Measurements from ENCODE around the gene PTPRE.

PTPRE gene

DNA sequence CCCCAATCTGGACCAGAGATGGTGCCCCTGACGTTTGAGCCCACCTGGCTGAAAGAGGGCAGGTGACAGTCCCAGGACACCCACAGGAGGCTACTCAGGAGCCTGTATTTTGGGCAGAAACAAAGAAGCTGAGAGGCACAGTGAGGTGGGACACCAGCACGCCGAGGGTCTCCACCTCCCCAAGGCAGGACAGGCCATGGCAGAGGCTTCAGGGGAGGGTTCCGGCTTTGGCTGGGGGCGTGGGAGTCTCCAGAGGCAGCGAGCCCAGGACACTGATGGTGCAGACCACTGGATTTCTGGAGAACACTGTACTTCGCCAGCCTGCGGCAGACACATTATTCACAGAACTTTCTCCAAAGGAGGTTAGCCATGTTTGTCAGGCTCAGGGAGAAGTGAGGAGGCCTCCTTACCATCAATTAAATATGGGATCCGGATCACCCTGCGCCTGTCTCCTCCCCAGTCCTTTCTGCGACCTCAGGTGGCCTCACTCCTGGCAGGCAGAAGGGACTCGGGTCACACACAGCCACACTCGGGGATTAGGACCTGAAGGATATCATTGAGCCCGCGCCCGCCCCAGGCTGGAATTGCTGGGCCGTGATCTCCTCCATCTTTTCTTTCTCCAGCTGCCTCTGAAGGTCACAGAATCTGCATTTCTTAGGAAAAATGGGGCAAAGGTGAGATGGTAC lies 121.1 kb downstream of the PTPRE start:
- no peak for DNase-seq (ENCODE audit: low spot score)

DNA sequence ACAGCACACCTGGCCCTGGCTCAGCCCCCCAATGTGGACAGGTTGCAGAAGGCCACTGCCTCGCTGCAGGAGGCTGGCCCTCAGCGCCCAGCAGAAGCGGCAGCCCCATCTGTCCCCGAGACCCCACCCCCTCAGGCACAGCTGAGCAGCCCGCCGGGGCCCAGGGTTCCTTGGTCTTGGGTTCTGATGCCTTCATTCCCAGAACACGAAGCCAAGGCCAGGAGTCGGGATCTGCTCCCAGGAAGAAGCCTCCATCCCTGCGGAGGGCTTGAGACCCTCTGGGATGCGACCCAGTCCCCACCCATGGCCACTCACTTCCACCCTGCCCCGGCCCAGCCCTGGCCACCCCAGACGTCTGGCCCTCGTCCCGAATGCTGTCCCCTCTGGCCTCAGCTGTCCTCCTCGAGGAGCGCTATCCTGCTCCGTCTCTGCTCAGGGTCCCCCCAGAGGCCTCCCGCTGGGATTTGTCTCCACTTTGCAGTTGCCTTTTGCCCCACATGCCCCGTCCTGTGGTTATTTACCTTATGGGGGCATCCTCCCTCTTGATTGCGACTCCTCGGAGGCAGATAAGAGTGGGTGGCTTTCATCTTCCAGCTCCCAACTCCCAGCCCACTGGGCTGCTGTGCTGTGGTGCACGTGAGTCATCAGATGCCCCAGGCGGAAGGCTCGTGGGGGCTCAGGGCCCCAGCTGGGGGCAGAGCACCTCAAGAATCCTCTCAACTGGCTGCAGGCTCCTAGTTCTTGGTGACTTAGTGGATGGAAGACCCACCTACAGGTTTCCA lies 121.8 kb downstream of the PTPRE start:
- DNase-seq (ENCODE audit: low spot score): no peak

DNA sequence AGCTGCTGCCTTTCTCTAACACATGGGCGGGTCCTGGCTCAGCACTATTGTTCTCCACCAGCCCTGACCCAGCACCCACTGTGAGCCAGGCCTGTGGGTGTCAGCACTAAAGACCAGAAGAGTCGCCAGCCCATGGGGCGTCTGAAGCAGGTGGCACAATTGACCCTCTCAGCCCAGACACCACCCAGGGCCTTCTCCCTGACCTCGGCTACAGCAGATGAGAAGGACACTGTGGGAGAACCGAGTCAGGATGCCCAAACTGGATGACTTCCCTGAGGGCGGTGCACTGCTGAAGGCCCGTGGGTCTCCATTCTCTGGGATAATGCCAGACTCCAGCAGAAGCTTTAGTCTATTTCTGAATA lies 122.4 kb downstream of the PTPRE start:
- DNase-seq (ENCODE audit: low spot score): no peak

DNA sequence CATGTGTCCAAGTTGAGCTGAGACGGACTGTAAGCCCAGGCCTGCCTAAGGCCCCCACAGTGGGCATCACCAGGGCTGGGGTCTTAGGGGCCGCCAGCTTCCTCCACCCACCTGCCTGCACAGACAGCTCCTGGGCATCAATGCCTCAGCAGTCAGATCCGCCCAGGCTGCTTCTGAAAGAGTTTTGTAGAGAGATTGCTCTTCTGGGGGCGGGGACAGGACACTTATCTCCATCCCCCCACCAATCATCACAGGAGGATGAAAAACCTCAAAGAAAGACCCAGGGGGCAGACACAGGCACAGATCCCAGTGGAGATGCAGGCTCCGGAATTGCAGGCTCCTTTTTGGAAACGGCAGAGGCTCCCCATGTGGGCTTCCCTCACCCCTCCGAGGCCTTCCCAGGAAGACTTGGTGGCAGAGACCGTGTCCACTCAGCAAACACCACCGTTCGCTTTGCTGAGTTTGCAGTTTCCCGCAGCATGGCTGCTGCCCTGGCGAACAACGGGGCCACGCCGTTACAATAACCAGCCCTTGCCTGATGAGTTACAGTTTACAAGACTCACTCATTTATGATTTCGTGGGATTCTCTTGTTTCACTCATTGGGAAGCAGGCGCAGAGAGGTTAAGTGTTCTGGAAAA lies 122.9 kb downstream of the PTPRE start:
- no peak for DNase-seq (ENCODE audit: low spot score)

DNA sequence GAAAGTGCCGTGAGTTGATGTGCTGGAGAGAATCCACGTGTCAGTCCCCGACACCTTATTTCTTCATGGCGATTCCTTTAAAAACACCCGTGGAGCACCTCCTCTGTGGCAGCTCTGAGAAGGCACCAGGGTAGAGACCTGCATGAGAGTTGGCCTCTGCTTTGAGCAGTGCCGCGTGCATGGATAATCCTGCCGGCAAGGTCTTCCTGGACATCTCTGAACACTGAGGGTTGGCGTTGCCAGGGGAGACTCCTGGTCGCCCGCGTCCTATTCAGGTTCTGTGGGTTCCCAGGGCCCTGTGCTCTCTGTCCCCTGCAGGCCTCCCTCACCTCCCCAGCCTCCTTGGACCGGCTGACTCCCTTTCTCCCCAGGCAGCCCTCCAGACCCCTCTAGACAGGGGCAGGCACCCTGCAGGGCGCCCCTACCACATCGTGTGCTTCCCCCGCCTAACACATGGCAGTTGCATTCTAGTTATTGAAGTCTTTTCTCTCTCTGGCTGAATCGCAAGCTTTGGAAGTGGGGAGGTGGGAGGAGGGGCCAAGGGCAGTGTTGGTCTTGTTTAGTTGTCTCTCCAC lies 123.7 kb downstream of the PTPRE start:
- DNase-seq (ENCODE audit: low spot score): no peak

DNA sequence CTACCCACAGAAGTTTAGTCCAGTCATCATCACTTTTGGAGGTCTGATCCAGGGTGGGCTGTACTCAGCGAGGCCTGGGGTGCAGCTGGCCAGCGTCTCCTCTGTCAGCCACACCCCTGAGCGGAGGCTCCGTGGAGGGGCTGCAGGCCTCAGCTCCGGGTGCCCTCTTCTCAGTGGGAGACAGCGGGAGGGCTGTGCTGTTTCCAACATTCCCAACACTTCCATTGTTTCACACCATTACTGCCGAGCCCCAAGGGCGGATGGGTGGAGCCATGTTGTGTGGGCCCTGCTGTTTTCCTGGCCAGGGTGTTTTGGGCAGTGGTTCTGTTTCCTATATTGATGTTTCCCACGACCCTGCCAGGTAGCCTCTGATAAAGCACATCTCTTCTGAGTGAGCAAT lies 124.3 kb downstream of the PTPRE start:
- no peak for DNase-seq (ENCODE audit: low spot score)

DNA sequence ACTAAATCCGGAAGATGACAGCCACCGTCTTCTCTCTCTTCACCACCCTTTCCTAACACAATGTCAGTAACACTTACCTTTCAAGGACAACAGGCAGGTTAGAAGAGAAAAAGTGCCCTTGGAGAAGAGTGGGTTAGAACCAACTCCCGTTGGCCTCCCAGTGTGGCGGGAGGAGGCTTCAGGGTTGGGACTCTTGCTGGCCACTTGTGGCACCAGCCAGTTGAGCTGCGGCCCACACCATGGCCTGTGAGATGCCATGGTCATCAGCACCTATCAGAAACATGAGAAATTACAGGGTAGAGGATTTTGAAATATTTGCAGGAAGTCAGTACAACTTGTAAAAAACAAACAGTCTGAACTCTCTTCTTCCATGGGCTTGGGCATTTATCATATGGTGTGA lies 125.6 kb downstream of the PTPRE start:
- no peak for DNase-seq (ENCODE audit: low spot score)

DNA sequence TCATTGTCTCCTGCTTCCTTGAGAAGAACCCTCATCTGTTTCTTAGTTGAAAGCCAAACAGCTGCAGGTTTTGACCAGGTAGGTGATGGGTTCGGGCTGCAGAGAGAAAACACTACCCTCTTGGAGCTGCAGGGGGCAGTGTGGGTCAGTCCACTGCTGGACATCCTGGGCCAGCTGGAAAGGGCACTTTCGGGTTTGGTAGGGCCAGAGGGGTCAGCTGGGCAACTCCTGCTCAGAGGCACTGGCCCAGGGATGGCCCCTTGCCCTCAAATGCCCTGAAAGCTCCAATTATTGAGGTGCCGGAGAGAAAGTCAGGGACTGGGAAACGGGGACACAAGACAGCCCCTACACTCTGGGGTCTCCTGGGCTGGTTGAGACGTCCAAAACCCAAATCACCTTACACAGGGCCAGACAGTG lies 128.7 kb downstream of the PTPRE start:
- peak; percentile 70 for DNase-seq (ENCODE audit: low spot score)

DNA sequence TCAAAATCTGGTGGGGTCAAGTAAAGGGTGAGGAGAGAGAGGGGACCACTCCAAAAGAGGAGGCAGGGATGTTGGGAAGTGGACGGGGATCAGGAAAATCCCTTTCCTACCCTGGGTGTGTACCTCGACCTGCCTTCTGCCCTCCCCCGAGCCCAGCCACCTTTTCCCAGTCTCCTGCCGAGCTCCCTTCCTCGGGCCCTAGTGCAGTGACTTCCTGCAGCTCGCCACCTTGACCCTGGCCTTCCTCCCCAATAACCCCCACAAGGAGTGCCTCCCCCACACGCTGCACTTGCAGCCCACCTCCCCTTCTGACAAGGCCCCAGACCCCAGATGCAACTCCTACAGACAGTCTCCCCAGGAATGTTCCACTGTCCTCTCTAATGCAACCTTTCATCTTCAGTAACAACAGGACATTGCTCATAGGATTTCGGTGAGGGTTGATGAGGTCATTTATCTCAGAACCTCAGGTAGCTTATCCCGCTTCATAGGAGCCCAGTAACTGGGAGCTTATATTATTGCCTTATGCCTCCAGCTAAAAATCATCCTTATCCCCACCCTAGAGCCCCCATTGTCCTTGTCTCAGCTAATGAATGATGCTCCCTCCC lies 129.2 kb downstream of the PTPRE start:
- no peak for DNase-seq (ENCODE audit: low spot score)

DNA sequence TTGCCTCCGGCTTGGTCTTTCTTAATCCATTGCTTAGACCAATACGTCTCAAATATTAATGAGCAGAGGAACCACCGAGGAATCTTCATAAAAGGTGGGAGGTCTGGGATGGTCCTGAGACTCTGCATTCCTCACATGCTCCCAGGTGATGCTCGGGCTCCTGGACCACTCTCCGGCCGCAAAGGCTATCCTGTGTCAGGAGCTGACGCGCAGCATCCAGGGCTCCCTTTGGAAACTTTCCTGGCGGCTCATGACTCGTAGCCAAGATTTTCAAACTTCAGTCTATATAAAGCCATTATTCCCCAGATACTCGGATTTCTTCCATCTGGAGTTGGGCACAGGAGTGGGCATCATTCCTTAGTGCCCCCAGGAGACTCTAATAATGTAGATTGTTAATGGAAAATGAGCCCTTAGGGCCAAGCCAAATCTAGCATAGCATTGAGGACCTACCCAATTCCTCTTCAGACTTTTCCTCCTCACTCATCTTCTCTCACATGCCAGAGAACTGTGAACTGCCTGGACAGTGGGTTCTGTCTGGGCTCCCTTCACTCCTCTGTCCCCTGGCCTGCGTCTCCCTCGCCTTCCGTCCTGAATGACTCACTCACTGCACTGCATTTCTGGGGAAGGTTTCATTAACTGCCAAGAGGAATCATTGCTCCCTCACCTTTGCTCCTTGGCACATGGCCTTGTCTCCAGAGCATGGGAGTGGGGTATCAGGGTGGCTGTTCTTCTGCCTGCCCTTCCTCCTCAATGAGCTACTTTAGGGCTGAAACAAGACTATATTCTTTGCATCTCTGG lies 130.0 kb downstream of the PTPRE start:
- DNase-seq (ENCODE audit: low spot score): no peak

DNA sequence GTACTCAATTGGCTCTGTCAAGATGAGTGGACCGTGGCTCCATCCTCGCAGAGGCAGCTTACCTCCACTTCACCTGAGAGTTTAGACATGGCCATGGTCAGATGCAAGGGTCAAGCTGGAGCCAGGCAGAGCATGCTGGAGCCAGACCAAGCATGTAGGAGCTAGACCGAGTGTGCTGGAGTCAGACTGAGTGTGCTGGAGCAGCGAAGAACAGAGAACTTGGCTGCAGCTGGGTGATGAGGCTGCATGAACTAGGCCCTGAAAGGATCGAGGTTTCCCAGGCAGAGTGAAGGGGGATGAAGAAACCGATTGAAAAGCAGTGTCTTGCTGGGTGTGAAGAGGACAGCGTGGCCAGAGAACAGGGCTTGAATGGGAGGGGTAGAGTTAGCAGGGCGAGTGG lies 133.2 kb downstream of the PTPRE start:
- no peak for DNase-seq (ENCODE audit: low spot score)

DNA sequence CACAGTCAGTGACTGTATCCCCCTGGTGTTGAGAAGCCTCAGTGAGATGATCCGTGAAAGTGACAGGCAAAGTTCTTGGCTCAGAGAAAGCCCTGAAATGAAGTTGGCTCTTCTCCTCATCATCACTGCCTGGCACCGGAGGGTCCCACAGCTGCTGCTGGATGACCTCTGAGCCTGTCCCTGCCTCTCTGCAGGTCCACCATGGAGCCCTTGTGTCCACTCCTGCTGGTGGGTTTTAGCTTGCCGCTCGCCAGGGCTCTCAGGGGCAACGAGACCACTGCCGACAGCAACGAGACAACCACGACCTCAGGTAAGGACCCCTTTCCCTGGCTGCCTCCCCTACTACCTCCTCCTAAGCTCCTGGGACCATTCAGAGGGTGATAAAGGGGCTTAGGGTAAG lies 133.8 kb downstream of the PTPRE start:
- no peak for DNase-seq (ENCODE audit: low spot score)

DNA sequence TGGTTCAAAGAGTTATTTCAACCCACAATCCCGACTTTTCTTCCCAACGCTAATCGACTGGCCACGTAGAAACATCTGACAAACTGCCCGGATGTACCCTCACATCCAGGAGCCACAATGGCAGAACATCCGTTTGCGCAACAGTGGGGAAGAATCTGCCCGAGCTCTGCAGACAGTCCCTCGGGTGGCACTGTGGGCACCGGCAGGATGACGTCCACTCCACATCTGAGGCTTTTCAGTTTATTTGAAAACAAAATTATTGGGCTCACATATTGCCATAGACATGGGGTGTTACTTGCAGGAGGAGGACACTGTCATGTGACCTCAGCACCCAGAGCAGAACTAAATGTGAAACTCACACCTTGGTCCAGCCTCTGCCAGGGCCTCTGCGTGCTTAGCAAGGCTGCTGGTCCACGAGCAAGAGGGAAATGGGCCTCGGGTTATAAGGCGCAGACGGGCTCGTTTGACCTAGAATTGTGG lies 135.3 kb downstream of the PTPRE start:
- no peak for DNase-seq (ENCODE audit: low spot score)

DNA sequence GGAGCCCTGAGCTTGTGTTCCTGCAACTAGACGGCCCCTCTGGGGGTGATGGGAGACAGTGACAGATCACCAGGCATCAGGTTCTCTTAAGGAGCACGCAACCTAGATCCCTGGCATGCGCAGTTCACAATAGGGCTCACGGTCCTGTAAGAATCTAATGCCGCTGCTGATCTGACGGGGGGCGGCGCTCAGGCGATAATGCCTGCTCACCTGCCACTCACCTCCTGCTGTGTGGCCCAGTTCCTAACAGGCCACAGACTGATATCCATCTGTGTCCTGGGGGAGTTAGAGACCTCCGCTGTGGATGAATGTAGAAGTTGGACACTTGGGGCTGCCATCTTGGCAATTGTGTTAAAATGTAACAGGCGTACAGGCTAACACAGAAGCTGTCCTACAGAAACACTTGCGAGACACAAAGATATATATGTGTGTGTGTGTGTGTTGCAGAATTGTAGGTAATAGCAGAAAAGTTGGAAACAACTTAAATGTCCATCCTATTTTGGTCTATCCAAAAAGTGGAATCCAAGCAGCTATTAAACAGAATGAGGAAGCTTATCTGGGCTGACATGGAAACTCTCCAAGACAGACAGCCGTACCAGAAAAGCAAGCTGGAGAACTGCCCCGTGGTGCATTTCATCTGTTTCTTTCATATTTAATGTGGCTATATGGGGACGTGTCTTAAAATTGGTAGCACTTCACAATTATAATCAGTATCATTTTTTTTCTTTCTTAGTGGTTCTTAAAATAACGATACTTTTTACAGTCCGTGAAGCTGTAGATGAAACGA lies 136.5 kb downstream of the PTPRE start:
- no peak for DNase-seq (ENCODE audit: low spot score)

DNA sequence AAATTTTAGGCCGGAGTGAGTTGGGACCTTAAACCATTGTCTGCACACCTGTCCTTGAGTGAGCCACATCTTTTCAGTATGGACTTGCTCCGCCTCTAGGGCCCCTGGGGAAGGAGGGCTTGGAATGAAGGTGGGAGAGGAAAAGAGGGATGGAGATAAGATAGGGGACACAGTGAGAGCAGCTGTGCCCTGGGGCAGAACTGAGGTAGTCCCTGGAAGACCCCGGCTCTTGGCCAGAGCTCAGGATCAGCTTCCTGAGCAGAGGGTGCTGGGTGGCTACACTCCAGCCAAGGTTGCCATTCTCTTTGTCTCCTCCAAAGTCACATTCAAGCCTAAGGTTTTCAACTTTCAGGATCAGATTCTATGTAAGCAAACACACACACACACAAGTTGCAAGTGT lies 137.3 kb downstream of the PTPRE start:
- DNase-seq (ENCODE audit: low spot score): no peak

DNA sequence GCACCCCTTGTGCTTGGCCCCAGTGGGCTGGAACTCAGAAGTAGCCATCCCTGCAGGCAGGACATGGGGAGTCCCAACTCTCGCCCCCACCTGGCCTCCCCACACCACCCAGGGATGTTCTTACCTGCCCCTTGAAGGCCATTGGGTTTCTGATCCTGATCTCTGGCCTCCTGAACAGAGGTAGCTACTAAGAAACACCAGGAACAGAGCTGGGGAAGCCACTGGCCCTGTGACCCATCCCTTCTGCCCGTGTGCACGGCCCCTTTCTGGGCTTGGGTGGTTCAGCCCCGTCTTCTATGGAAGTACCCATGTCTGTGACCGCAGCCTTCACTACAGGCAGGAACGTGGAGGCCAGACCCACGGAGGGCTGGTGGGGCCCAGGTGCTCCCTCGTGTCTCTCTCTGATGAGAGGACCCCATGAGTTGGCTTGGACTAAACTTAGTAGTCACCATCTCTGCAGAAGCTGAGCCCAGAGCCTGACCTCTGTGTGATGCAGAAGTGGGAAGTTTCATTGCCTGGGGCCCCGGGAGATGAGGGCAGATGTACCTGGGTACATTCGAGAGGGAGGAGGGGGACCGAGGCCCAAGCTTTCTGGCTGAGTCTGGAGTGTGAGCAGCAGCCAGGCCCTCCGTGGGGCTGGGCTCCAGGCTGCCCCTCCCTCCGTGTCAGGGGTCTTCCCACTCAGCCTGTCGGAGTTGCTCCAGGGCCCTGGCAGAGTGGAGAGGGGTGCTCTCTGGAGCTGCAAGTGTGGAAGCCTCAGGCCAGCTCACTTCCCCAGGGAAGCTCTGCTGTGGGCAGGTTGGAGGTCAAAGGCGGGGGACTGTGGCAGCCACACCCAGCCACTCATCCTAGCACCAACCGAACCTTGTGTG lies 138.3 kb downstream of the PTPRE start:
- no peak for DNase-seq (ENCODE audit: low spot score)

DNA sequence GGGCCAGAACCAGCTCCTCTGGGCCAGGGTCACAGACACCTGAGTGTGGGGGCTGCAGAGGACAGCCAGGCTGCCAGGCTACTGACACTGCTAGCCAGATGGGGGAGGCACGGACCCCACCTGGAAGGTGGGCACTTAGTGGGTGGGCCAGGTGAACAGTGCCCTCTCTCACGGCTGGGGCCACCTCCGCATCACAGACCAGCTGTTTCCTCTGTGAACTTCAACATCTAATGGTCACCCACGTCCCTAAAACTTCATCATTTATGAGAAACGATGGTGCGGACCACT lies 138.9 kb downstream of the PTPRE start:
- no peak for DNase-seq (ENCODE audit: low spot score)

DNA sequence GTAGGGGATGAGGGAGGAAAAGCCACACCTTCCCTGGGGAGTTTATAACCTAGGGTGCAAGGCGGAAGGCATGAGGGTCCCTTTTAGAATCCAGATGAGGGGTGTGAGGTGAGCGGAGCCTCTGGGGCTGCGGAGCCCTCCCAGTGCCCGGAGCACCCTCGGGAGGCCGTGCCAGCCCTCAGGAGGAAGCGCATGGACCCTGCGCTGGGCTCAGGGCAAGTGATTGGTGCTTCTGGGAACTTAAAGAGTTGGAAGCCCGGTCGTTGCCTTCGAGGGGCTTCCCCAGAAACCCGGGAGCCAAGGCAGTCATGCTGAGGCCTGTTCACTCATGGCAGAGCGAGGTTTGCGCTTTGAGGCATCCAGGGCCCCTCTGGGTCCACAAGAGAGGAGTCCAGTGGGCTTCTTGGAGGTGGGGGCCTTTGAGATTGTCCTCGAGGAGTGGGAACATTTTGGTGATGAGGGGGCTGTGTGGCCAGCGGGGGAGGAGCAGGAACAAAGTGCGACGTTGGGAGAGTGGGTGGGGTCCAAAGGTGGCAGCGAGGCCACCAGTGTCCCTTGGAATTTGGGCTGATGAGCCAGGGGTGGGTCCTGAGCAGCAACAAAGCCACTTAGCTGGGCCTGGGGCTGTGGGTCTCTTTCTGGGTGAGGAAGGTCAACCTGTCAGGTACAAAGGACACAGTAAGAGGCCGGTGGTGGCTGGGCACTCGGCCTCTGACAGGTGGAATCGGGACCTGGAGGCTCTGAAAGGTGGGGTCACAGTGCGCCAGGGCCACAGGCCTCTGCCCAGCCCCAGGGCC lies 139.5 kb downstream of the PTPRE start:
- no peak for DNase-seq (ENCODE audit: low spot score)

DNA sequence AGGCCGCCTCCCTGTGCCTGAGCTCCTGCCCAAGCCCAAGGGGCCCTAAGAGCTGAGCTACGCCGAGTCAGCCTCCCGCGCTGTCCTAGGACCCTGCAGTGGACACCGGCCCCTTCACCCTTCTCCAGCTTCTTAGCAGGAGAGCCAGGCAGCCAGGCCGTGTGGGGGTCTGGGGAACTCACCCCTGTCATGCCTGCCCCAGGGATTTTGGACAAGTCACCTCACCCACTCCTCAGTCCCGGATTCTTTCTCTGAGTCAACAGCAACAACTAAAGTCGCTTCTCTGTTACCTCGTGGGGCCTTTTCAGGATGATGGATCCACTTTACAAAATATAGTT lies 140.0 kb downstream of the PTPRE start:
- no peak for DNase-seq (ENCODE audit: low spot score)
